GM19455 (cell line): ENCODE results near the gene PYGL.
"Not testable (repeated sequence)": the region's sequence is repeated elsewhere in the genome, so short reads cannot be mapped to it uniquely, and the experiment has no call there.

Experiments
- ATAC-seq: cut with Tn5 transposase; IDR thresholded peaks from one replicate; pipeline ENCODE4 v1.9.1; 2021; ENCODE audit not compliant: unreplicated experiment

PYGL gene

DNA sequence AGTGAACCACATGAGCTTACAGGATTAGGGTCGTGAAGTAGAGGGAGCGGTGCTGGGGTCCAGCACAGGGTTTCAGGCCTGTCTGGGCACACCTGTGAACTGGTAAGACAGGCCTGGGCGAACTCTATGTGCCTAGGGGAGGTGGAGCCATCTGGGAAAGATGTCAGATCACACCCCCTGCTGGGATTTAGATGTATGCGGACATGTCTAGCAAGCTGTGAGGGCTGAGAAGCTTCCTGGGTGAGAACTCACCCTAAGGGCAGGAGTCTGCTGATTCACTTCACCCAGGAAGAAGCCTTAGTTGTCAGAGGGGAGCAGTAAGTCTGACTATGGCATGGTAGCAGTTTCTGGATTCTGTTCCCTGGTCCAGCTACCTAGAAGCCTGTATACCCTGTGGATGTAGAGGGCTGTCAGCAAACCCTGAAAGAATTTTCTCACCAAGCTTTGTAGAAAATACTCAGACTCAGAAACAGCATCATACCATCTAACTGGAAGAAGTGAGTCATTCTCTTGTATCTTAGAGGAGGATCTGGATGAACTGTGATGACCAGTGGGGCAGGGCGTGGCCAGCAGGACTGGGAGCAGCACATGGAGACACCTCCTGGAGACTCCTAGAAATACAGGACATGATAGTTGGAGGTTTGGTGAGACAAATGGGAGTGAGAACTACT is 11.2 kb upstream of the PYGL start:
- no peak for ATAC-seq

DNA sequence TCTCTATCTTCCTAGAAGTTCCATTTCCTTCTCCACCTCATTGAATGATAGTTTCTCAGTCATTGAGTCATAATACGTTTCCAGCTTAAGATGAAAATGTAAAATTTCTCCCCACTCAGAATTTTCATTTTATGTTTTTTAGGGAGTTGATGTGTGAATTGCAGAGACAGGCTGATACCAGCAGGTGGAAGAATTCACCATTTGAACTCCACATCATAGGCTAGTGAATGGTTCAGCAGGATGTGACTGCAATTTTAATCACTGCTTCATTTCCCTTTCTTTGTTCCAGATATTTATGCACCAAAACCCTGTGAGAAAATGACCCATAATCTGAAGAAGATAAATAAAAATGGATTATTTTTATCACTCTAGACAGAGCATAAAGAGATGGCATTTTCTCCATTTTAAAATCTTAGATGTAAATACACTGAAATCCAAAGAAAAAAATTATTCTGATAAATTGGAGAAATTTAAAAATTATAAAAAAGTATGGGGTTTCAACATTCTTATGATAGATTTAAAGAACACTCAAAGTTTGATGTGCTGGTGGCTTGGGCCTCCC is 10.6 kb upstream of the PYGL start:
- no peak for ATAC-seq

DNA sequence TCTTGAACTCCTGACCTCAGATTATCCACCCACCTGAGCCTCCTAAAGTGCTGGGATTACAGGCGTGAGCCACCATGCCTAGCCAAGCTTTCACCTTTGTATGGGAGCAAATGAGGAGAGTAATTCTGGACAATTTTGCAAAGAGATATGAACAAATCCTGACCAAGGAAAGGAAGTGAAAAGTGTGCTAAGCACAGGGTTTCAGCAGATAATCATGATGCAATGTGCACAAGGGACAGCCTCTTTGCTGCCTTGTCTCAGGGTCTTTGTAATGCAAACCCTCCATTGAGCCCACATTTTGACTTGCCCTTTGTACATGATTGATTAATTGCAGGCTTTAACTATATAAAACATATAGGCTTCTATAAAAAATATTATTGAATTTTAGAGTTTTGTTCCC is 9.2 kb upstream of the PYGL start:
- no peak for ATAC-seq

DNA sequence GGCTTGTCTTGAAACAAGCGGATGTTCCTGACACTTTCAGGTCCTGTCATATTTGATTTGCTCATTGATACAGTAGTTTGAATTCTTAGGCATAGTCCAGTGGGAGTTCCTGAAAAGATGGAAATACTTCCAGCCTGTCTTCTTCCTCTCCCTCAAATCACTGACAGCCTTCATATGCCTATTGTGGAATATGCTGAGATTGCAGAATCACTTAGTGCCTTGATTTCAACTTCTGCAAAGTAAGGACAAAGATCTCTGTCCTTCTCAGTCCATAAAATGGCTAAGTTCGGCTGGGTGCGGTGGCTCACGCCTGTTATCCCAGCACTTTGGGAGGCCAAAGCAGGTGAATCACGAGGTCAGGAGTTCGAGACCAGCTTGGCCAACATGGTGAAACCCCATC is 6.7 kb upstream of the PYGL start:
- ATAC-seq = no peak

DNA sequence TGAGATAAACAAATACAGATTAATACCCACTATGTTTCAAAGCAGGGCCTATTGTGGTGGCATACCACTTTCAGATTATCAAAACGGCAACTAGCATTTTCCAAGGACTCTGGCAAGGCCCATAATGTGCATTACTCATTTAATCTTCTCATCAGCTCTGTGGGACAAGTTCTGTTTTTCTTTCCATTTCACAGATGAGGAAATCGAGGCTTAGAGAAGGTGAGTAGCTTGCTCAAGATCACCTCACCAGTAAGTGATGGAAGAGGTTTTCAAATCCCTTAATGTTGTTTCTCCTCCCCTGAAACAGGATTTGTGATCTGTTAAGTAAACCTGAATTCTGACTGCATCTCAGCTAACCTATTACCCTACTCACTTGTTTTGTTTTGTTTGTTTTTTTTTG is 3.9 kb upstream of the PYGL start:
- no peak for ATAC-seq

DNA sequence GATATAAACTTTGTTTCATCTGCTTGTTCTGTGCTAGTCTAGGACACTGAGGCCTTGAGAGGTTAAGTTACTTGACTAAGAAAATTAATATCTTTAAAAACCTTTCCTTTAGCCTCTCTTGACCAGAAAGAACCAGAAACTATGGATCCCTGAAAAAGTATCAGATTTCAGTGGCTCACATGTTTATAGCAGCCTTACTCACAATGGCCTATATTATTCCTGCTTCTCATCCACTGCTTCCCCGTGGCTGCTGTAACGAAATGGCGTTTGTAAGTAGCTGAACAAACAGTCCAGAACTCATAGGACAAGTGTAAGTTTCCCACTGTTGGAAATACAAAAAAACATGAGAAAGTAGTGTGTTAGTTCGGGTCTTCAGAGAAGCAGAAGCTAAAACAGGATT is 3.2 kb upstream of the PYGL start:
- no peak for ATAC-seq

GRCh38 chr14:50946234-50946935 is 2.1 kb upstream of the PYGL start:
- no peak for ATAC-seq

- peak; percentile 17 for ATAC-seq
Measured at GRCh38 chr14:50944647-50945413, 547 bp upstream of the PYGL start.

DNA sequence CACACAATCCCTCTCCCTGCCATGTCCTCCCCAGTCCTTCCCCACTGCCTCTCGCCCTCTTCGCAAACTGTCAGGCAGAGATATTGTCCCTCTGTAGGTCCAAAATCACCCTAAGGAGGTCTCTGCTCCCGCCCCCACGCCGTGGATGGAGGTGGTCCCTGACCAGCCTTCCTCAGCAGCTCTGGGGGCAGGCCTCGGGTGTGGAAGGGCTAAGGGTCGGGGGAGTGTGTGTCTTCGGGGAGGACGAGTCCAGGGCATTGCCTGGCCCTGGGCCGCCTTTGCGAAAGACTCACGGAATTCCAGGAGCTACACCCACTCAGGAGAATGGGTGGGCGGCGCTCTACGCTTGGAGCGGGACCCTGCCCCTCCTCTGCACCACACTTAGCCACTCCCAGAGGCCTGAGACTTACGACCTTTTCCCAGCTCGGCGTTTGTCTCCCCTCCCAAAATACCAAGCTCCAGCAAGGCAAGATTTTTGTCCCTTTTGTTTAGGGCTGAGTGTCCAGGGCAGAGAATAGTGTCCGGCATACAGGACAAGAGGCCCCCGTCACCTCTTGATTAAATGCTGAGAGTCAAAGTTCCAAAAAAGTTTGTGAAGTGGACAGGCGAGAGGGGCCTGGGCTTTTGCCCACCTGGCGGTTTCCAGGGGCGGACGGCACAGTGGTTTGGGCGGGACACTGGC is 881 bp downstream of the PYGL start:
- ATAC-seq = no peak

- not testable (repeated sequence) for ATAC-seq
Measured at GRCh38 chr14:50941638-50942037, 2.6 kb downstream of the PYGL start.

GRCh38 chr14:50941151-50941550 is 3.1 kb downstream of the PYGL start:
- no peak for ATAC-seq

- no peak for ATAC-seq
Measured at GRCh38 chr14:50937800-50938199, 6.5 kb downstream of the PYGL start.

- ATAC-seq = no peak
Measured at GRCh38 chr14:50937325-50937724, 7.0 kb downstream of the PYGL start.

DNA sequence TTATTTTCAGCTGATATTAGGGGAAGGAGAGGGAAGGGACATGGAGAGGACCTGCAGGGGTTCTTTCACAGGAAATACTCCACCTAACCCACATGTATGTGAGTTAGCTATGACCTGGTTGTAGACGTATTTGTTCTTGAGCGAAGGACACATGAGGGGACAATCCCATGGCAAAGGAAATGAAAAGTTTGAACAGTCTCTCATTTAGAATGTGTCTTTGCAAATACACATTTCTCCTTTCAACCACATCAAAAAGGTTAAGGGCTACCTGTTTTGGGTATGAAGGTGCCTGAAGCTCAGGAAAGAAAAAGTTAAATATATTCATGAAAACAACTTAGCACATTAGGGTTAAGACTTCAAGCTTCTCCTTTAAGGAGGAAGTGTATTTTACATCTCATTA is 7.4 kb downstream of the PYGL start:
- no peak for ATAC-seq

DNA sequence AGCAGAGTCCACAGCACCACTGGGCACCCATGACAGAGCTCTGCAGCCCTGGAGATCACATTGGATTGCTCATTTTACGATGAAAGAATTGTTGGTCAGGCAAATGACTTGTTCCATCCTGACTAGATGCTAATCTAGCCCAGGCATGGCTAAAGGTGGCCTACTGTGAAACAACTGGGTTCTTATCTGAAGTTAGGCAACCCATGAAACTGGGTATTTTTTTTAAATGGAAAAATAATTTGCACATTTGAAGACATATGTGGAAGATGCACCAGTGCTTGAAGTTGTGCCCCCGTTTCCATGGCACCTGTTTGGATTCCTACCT is 8.3 kb downstream of the PYGL start:
- ATAC-seq = no peak

- no peak for ATAC-seq
Measured at GRCh38 chr14:50935126-50936015, 8.9 kb downstream of the PYGL start.

DNA sequence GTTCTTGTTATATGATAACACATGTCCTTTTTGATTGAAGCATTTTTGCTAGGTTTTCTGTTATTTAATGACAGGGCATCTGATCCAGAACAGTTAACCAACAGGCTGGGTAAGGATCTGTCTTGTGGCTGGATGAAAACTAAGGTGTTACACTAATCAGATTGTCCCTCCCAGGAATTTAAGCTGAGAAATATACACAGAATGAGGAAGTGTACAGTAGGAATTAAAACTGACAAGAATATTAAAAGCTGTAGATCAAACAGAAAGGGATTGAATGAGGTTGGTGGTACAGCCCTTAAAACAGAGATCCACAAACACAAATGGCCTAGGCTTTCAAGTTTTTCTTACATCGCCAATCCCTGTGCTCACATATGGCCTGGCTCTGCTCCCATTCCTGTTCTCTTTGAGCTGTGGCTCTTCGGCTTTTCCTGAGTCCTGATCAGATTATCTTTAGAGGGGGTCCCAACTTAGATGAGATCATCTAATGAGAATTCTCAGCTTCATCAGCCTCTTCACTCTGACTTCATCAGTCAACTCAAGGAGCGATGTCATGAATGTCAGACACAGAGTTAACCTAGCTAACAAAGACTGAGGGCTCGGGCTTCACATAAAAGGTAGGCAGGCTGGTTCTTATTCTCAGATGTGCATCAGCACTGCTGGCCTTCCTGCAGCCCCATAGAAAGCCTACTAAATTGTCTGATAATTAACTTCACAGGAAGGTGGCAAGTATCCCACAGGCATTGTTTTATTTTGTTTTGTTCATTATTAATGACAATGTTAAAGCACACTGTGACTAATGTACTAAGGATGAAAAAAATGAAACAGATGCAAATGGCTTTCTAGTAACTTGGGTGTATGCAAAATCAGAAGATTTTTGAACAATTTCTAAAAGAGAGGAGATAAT is 11.4 kb downstream of the PYGL start:
- ATAC-seq = no peak

DNA sequence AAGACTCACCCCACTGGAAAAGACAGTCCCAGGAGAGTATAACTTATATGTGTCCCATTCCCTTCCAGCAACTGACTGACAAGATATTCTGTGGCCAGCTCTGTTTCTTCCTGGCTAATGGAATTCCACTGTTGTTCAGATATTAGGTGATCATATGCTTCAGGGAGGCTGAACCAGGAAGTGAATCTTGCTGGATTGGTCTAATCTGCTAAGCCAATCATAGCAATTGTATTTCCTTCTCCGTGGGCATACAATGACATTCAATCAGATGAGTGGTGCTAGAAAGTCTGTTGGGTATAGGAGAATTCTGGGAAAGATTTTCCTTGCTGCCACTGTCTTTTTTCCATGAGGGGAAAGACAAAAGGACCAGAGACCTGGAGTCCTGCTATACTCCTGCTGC is 12.1 kb downstream of the PYGL start:
- ATAC-seq = no peak

- ATAC-seq = no peak
Measured at GRCh38 chr14:50931559-50931958, 12.7 kb downstream of the PYGL start.
